H1 (cell line): ENCODE results near the gene USF1. TPM values are rescaled to one million over a fixed set of nuclear protein-coding genes. Genes with fewer than 3 reads are reported as not detected.

ENCODE experiments used
- KDM1A ChIP-seq: fragments of 200-600, 300-600 bp; sonication (generic); IDR thresholded peaks from 2 replicates; pipeline ENCODE4 v1.7.1; 2016; ENCODE audit warnings: mild to moderate bottlenecking, low read length, borderline replicate concordance
- KDM5A ChIP-seq: fragments of 200-600 bp; IDR thresholded peaks from 2 replicates; pipeline ENCODE4 v1.7.1; 2012; ENCODE audit warnings: mild to moderate bottlenecking, low read length, inconsistent platforms, mixed read lengths
- polyA plus RNA-seq, 7 experiments: library from polyadenylated mRNA; depleted of rRNA in 3 of 7; stranded (reverse) in 5 of 7; unstranded in 2 of 7; fragments of >200 nt in 5 of 7; fragments of 200-250 nt in 2 of 7; gene quantifications; 1 replicate in 5 of 7; 2 replicates in 1 of 7; 4 replicates in 1 of 7; pipeline versions ENCODE4 v1.2.1 to v1.2.3, GENCODE V29; 2011 to 2013; ENCODE audit warnings: missing spikeins in 2 of 7, mixed read lengths in 2 of 7
- total RNA-seq: library from RNA; stranded (reverse); fragmentation: NEBNext Ultra II Directional; extraction: Animal tissue kit (Norgen Biotek cat#: 25700); gene quantifications from 2 replicates; pipeline ENCODE4 v1.2.1, GENCODE V29; 2021

USF1 gene
- total and polyA plus RNA-seq, 2 of the 8 experiments (the other 6 are each of a cell fraction or from before 2014, with no cell fraction given), result 45.7 to 68.9 TPM

DNA sequence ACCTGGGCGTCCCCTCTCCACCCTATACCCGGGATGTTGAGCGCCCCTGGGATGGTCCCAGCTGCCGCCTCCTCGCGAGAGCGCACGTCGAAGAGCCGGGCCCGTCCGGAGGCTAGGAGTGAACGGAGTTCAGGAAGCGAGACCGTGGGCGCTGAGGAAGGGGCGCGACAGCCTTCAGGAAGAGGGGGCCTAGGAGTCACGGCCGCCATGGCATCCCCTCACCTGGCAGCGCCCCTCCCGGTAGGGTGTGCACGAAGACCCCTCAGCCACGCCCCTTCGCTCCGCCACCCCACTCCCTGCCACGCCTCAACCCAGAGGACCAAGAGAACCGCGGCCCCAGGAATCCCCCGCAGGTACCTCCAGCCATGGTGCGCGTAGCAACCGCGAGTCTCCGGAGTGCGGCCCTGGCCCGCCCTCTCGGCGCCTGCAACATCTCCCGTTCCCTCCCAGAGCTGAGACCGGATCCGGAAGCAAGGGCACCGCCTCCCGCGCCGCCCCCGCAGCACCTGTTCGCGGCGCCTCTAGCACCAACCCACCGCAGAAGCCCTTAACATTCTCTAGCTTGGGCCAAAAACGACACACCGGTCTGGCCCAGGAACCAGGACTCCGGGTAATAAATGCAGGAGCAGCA, 7.1 kb downstream of the USF1 start, which contains the start of gene TSTD1 (continued):
- TF ChIP-seq KDM1A (no peak), KDM5A (no peak)
